Activated CD4-positive, alpha-beta memory T cell treated with anti-CD3 and anti-CD28 coated beads for 36 hours (primary cell): ENCODE data around the gene NEURL1B. TPM values are rescaled to one million over a fixed set of nuclear protein-coding genes. Genes with fewer than 3 reads are reported as not detected.

Experiments
- CTCF ChIA-PET: fragments of 350-600 bp; sonication (Branson Sonifier 250); formaldehyde crosslinking; loops from one replicate; lab custom pipeline; 2021; ENCODE audit warnings: antibody characterized with exemption, inconsistent platforms; lab: Charles Lee
- POLR2A ChIA-PET: fragments of 350-600 bp; sonication (Branson Sonifier 250); formaldehyde crosslinking; loops from one replicate; lab custom pipeline; 2021; ENCODE audit warnings: antibody characterized with exemption; lab: Charles Lee
- DNase-seq: peaks from one replicate; pipeline ENCODE4 v3.0.0-alpha.2; 2020
- H3K27ac Mint-ChIP-seq: one replicate; pipeline ENCODE4 v1.8.0; 2021; ENCODE audit warnings: mixed read lengths
- H3K27me3 Mint-ChIP-seq: one replicate; pipeline ENCODE4 v1.8.0; 2021; ENCODE audit warnings: mixed read lengths
- H3K36me3 Mint-ChIP-seq: one replicate; pipeline ENCODE4 v1.8.0; 2021; ENCODE audit warnings: mixed read lengths
- H3K4me1 Mint-ChIP-seq: one replicate; pipeline ENCODE4 v1.8.0; 2021; ENCODE audit warnings: low read depth, mixed read lengths
- H3K4me3 Mint-ChIP-seq: one replicate; pipeline ENCODE4 v1.8.0; 2021; ENCODE audit warnings: mild to moderate bottlenecking, mixed read lengths
- H3K9me3 Mint-ChIP-seq: one replicate; pipeline ENCODE4 v1.8.0; 2021; ENCODE audit warnings: mixed read lengths
- intact Hi-C: fragments of 100-400 bp; cut with micrococcal nuclease; formaldehyde crosslinking; loops from one replicate; pipeline ENCODE4 v1.15.1; 2023
- total RNA-seq, 2 experiments: library from RNA; stranded (reverse); gene quantifications; one replicate each; pipeline ENCODE4 v1.2.3, GENCODE V29; 2021

Gene NEURL1B
- total RNA-seq, 2 experiments from 2014 or later, result 0.29 to 0.38 TPM

DNA sequence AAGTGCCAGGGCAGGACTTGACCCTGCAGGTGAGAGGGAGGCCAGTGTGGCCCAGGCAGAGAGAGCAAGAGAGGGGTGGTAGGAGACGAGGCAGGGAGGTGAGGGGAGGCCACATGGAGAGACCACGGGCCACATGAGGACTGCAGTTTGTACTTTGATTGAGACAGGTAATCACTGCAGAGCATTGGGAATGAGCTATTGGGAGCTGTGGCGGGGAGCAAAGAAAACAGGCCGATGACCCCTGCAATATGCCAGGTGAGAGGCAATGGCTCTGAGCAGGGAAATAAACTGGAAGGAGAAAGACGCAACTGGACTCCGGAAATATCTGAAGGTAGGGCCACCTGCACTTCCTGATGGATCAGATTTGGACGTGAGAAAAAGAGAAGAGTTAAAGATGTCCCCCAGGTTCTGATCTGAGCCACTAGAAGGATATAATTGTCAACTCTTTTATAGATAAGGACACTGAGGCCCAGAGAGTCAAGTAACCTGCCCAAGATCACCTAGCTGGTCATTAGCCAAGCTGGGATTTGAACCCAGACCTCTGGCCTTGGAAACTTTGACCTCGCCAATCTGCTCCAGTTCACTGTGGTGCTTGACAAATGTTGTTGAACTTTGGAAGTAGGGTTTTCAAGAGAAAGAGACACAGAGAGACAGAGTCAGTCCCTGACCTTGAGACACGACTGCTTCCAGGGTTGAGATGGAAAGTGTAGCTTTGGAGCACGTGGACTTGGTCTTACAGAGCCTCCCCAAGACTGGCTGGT lies 87.6 kb downstream of the NEURL1B start:
- ChIA-PET POLR2A (no interaction called here), CTCF (interaction anchor here (0.8 to 1.3 kb wide), 3 partner anchors 12 to 15 kb away, joined by 3 to 5 read pairs (median 3); no protein-coding TSS in a partner anchor)
- Mint-ChIP-seq H3K9me3 (no peaks in the 10 kb centered on the region), H3K36me3 (no peaks in the 10 kb centered on the region), H3K4me3 (no peak overlapping the region), H3K4me1 (no peaks in the 10 kb centered on the region), H3K27ac (no peak overlapping the region), H3K27me3 (no peaks in the 10 kb centered on the region)
- intact Hi-C loops, result no loop called here
- no peak for DNase-seq

DNA sequence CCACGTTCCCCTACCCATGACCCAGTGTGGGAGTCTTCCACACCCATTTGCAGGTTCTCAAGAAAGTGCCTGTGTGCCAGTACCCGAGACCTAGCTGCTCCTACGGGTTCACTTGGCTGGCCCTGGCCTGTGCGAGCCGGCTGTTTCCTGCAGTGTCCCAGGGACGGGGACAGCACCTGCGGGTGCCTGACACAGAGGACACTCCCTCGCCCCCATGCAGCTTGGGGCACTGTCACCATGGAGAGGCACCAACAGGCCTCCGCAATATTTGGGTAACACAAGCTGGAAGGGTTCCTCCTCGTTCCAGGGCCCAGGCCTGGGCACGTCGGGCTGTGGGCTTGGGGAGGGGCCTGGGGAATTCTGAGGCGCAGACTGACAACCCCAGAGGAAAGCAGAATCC lies 88.5 kb downstream of the NEURL1B start:
- ChIA-PET POLR2A (no interaction called here), CTCF (interaction anchor here (0.8 kb wide), 1 partner anchor 16 kb away, joined by 3 read pairs; no protein-coding TSS in a partner anchor)
- no peak for DNase-seq
- intact Hi-C loops, result no loop called here
- Mint-ChIP-seq H3K27me3 (no peaks in the 10 kb centered on the region), H3K27ac (no peak overlapping the region), H3K36me3 (no peaks in the 10 kb centered on the region), H3K4me3 (no peak overlapping the region), H3K9me3 (no peaks in the 10 kb centered on the region), H3K4me1 (no peaks in the 10 kb centered on the region)

DNA sequence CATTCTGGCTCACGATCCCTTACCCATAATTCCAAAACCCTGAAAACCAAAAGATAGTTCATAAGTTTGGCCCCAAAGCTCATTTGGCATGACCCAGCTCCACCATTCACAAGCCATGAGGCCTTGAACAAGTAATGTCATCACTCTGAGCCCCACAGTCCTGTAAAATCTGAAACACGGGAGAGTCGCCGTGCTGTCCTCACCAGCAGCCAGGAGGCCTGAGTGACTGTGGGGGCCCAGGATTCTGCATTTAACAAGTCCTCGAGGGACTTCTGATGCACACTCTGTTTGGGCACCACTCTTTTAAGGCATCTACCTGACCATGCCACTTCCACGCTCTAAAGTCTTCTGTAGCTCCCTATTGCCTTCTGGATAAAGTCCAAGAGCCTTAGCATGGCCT lies 89.2 kb downstream of the NEURL1B start:
- DNase-seq, result no peak
- Mint-ChIP-seq H3K36me3 (no peaks in the 10 kb centered on the region), H3K27ac (no peak overlapping the region), H3K4me3 (no peak overlapping the region), H3K4me1 (no peaks in the 10 kb centered on the region), H3K27me3 (no peaks in the 10 kb centered on the region), H3K9me3 (no peaks in the 10 kb centered on the region)
- ChIA-PET POLR2A (no interaction called here), CTCF (interaction anchor here (1.0 kb wide), 1 partner anchor 13 kb away, joined by 4 read pairs; no protein-coding TSS in a partner anchor)
- intact Hi-C loops, result no loop called here

DNA sequence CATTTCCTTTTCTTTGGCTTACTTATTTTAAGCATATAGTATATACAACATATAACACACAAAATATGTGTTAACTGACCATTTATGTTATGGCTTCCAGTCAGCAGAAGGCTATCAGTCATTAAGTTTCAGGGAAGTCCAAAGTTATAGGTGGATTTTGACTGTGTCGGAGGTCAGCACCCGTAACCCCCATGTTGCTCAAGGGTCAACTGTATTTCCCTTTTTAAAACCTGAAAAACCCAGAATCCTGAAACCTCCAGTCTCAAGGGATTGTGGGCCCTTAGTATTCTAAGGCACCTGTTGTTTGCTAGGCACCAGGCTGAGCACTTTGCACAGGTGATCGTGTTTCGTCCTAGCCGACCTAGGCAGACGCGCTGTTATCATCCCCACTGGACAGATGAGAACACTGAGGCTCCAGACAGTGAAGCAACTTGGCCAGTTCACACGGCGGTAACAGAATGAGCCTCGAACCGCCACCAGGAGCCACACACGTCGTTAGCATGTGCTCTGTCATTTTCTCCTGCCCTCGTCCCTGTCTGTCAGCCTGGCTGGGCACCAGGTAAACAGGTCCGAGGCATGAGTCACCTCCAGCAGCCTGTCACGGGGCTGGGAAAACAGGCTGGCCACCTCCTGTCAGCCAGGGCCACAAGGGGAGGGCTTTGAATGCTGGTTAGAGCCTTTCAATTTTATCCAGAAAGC lies 90.1 kb downstream of the NEURL1B start:
- no peaks in the 10 kb centered on the region for H3K27me3 Mint-ChIP-seq
- no peak overlapping the region for H3K27ac Mint-ChIP-seq
- no peak for DNase-seq
- H3K9me3 Mint-ChIP-seq, result no peaks in the 10 kb centered on the region
- H3K36me3 Mint-ChIP-seq, result no peaks in the 10 kb centered on the region
- ChIA-PET CTCF (interaction anchor here (1.0 kb wide), 1 partner anchor 14 kb away, joined by 4 read pairs; no protein-coding TSS in a partner anchor), POLR2A (no interaction called here)
- H3K4me1 Mint-ChIP-seq, result no peaks in the 10 kb centered on the region
- H3K4me3 Mint-ChIP-seq, result no peak overlapping the region
- intact Hi-C loops, result no loop called here

DNA sequence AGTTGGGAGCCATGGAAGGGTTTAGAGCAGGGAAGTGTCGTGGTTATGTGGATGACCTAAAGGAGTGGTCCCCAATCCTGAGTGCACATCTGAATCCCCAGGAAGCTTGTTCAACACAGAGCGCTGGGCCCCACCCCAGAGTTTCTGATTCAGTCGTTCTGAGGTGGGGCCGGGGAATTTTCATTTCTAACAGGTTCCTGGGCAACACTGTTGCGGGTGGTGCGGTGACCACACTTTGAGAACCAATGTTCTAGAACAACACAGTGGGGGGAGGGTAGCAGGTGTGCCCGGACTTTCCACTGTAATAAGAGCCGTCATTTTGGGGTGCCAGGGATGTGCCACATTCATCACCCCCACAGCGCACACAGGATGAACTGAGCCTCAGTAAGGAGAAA lies 90.6 kb downstream of the NEURL1B start:
- intact Hi-C loops, result no loop called here
- CTCF ChIA-PET, result no interaction called here
- H3K27ac Mint-ChIP-seq, result no peak overlapping the region
- no peak overlapping the region for H3K4me3 Mint-ChIP-seq
- no peaks in the 10 kb centered on the region for H3K27me3 Mint-ChIP-seq
- no peak for DNase-seq
- no peaks in the 10 kb centered on the region for H3K4me1 Mint-ChIP-seq
- no peaks in the 10 kb centered on the region for H3K36me3 Mint-ChIP-seq
- H3K9me3 Mint-ChIP-seq, result no peaks in the 10 kb centered on the region
- POLR2A ChIA-PET, result no interaction called here

DNA sequence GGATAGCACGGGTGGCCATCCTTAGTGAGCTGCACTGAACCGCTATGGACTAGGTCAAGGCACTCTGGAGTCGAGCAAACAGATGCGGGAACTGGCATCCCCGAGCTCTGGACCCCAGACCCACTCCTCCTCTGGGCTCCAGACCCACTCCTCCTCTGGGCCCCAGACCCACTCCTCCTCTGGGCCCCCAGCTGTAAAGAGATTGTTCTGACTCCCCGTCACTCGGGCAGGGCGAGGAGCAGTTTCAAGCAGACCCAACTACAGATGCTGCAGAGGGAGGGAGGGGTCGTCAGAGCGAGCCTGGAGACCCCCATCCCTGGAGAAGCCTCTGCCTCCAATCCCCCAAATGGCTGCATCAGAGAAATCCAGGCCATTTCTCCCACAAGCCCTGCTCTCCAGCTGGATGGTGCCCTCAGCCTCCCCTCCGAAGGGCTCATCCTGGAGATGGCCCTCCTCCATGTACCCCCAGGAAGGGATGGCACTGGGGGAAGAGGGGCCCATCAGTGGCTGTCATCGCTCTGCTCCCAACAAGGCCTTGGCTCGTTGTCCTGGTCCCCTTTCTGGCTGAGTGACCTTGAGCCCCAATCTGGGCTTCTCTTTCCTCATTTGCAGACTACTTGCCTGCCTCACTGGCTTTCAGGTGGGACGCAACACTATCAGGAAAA lies 91.3 kb downstream of the NEURL1B start:
- H3K36me3 Mint-ChIP-seq, result no peaks in the 10 kb centered on the region
- ChIA-PET CTCF (interaction anchor here (1.5 kb wide), 1 partner anchor 201 kb away, joined by 10 read pairs; no protein-coding TSS in a partner anchor), POLR2A (no interaction called here)
- no peak overlapping the region for H3K27ac Mint-ChIP-seq
- H3K4me3 Mint-ChIP-seq, result no peak overlapping the region
- DNase-seq, result no peak
- no peaks in the 10 kb centered on the region for H3K27me3 Mint-ChIP-seq
- no peaks in the 10 kb centered on the region for H3K4me1 Mint-ChIP-seq
- H3K9me3 Mint-ChIP-seq, result no peaks in the 10 kb centered on the region
- intact Hi-C loops, result no loop called here

DNA sequence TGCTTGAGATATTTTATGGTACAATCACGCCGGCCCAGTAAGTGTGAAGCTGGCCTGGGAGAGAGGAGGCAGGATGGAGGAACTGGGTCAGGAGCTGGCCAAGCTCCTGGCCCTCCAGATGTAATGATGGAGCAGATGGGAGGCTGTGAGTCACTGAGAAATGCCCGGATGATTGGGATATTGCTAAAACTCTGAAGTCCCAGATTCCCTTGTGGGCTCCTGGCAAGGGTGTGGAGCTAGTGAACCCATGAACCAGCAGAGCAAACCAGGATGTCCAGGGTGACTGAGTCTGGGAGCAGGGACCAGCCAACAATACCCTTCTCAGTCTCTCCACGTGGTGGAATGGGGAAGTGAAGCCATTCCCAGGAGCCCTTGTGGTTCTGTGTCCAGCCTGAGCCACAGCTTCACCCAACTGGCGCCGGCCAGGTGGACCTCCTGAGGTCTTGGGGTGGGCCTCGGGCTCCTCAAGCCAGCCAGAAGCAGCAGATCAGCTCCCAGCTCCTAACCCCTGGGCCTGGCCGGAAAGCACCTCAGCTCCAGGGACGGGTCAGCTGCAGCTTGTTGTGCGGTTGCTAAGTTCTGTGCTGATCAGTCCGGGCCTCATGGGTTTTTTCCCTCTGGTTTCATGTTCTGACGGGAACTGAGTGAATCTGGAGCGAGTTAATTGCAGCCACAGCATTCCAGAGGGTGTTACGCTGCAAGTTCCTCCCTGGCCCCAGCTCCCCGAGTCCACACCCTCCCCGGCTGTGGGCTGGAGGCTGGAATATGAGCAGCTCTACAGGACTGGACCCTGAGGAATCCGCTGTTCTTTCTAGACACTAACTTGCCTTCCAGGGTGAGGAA lies 92.3 kb downstream of the NEURL1B start:
- no peaks in the 10 kb centered on the region for H3K27me3 Mint-ChIP-seq
- no peaks in the 10 kb centered on the region for H3K9me3 Mint-ChIP-seq
- no peak for DNase-seq
- H3K27ac Mint-ChIP-seq, result no peak overlapping the region
- intact Hi-C loops, result no loop called here
- POLR2A ChIA-PET, result no interaction called here
- no peaks in the 10 kb centered on the region for H3K36me3 Mint-ChIP-seq
- no peak overlapping the region for H3K4me3 Mint-ChIP-seq
- CTCF ChIA-PET, result interaction anchor here (1.5 kb wide), 1 partner anchor 200 kb away, joined by 10 read pairs; no protein-coding TSS in a partner anchor
- H3K4me1 Mint-ChIP-seq, result no peaks in the 10 kb centered on the region

DNA sequence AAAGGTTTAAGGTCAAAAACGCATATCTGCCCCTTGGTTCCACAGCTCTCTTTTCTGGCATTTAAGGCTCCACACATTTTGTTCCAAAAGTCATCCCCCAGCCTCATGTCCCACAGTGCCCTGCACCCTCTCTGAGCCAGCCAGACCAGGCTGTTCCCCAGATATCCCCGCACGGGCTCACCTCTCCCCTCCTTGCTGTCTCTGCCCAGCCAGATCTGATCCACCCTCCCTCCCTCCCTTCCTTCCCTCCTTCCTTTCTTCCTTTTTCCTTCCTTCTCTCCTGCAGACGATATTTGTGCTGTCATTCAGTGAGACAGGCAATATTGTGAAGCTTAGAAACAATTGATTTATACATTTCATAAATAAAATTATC lies 92.9 kb downstream of the NEURL1B start:
- POLR2A ChIA-PET, result no interaction called here

DNA sequence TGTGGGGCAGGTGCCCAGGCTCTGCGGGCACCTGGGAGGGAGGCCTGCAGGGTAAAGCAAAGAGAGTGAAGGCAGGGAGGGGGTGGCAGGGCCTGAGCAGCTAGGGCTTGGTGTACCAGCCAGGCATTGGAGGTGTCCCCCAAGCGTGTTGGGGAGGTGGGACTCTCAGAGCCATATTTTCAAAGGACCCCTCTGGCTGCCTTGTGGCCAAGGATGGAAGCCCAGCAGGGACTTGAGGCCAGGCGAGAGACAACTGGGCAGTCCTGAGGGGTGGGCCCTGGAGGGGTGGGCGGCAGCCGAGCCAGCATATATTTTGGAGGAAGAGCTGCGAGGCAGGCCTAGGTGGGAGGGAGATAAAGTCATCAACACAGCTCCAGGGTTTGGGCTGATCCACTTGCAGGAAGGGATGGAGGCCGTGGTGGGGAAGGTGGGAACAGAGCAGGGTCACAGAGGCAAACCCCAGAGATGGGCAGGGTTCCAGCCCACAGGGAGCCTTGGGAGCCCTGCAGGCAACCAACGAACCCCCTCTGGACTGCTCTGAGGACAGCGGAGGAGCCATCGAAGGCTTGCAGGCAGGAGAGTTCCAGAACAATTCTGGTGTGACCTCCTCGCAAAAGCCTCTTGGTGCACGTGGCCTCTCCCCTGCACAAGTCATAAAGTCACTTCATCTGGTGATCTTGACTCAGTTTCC lies 94.2 kb downstream of the NEURL1B start:
- CTCF ChIA-PET, result interaction anchor here (1.1 kb wide), 1 partner anchor 21 kb away, joined by 3 read pairs; no protein-coding TSS in a partner anchor

More for the DNA sequence above, 92.9 kb downstream of the NEURL1B start:
- no peak overlapping the region for H3K27ac Mint-ChIP-seq
- H3K9me3 Mint-ChIP-seq, result no peaks in the 10 kb centered on the region
- CTCF ChIA-PET, result interaction anchor here (1.1 to 1.5 kb wide), 2 partner anchors 19 to 199 kb away, joined by 3 to 10 read pairs; no protein-coding TSS in a partner anchor
- H3K4me3 Mint-ChIP-seq, result no peak overlapping the region
- no peaks in the 10 kb centered on the region for H3K4me1 Mint-ChIP-seq
- no peaks in the 10 kb centered on the region for H3K36me3 Mint-ChIP-seq
- no peak for DNase-seq
- no peaks in the 10 kb centered on the region for H3K27me3 Mint-ChIP-seq
- intact Hi-C loops, result no loop called here

DNA sequence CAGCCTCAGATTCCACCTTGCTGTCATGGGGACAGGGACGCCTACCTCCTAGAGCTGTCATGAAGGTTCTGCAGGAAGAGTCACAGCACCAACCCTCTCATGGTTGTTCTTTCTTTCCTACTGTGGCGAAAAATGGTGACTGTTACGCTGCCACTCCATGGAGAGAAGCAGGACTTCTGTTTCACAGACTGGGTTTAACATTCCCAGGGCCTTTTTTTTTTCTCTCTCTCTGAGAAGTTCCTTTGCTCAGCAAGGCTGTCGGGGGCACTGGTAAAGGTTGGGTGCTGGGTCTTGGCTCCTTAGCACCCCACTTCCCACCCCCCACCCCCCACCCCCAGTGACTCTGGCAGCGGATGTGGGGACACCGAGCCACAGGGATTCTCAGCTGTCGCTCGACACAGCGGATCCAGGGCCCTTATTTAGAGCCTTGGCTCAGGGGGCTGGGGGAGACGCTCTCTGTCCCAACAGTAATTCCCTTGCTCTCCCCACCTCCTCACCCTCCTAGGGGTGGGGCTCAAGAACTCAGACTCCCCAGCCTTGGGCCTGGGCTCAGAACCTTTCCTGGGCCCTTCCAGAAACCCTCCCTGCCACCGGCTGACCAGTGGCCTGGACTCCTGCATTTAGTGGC lies 95.6 kb downstream of the NEURL1B start:
- Mint-ChIP-seq H3K36me3 (no peaks in the 10 kb centered on the region), H3K9me3 (no peaks in the 10 kb centered on the region), H3K27me3 (no peaks in the 10 kb centered on the region), H3K4me3 (no peak overlapping the region), H3K4me1 (no peaks in the 10 kb centered on the region), H3K27ac (no peak overlapping the region)
- intact Hi-C loops, result no loop called here
- ChIA-PET CTCF (no interaction called here), POLR2A (no interaction called here)
- DNase-seq, result no peak

More for the DNA sequence above, 94.2 kb downstream of the NEURL1B start:
- H3K9me3 Mint-ChIP-seq, result no peaks in the 10 kb centered on the region
- intact Hi-C loops, result no loop called here
- H3K4me3 Mint-ChIP-seq, result no peak overlapping the region
- no peaks in the 10 kb centered on the region for H3K36me3 Mint-ChIP-seq
- DNase-seq, result no peak
- H3K4me1 Mint-ChIP-seq, result no peaks in the 10 kb centered on the region
- POLR2A ChIA-PET, result no interaction called here
- H3K27ac Mint-ChIP-seq, result no peak overlapping the region
- no peaks in the 10 kb centered on the region for H3K27me3 Mint-ChIP-seq

DNA sequence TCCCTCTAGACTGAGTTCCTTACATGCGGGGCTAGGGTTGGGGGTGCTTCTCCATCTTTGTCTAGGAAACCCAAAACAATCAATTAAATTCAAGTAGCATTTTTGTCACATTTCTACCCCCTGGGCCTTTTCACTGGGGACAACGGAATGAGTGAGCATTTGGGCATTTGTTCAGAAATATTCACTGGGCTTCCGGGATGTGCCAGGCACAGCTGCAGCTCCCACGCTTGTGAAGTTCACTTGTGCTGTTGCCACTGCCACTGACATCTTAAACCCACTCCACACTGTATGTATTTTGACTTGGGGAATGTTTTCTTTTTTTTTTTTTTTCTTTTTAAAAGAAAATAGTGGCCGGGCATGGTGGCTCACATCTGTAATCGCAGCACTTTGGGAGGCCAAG lies 98.3 kb downstream of the NEURL1B start:
- CTCF ChIA-PET, result no interaction called here

More for the DNA sequence above, 98.3 kb downstream of the NEURL1B start:
- Mint-ChIP-seq H3K4me3 (no peak overlapping the region), H3K9me3 (no peaks in the 10 kb centered on the region), H3K27me3 (no peaks in the 10 kb centered on the region), H3K27ac (no peak overlapping the region), H3K36me3 (no peaks in the 10 kb centered on the region), H3K4me1 (no peaks in the 10 kb centered on the region)
- no peak for DNase-seq
- intact Hi-C loops, result no loop called here
- POLR2A ChIA-PET, result no interaction called here
